NCI-H526 (cell line): ENCODE results near the gene GYG2.

Experiments
- DNase-seq, 2 experiments: peaks; one replicate each; lab custom pipeline; 2025; lab: John Stamatoyannopoulos, UW

Gene GYG2

DNA sequence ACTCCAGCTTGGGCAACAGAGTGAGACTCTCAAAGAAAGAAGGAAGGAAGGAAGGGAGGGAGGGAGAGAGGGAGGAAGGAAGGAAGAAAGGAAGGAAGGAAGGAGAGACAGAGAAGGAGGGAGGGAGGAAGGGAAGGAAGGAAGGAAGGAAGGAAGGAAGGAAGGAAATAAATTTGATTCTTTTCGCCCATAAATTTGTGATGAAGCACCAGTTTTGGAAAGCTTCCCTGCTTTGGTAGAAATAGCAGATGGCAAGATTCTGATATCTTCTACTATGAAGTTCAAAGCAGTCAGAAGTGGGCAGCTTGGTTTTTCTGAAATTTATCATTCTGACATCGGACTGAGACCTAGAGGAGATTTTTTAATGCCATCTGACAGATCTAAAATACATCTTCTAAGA, 11.7 kb upstream of the GYG2 start:
- no peak for DNase-seq

DNA sequence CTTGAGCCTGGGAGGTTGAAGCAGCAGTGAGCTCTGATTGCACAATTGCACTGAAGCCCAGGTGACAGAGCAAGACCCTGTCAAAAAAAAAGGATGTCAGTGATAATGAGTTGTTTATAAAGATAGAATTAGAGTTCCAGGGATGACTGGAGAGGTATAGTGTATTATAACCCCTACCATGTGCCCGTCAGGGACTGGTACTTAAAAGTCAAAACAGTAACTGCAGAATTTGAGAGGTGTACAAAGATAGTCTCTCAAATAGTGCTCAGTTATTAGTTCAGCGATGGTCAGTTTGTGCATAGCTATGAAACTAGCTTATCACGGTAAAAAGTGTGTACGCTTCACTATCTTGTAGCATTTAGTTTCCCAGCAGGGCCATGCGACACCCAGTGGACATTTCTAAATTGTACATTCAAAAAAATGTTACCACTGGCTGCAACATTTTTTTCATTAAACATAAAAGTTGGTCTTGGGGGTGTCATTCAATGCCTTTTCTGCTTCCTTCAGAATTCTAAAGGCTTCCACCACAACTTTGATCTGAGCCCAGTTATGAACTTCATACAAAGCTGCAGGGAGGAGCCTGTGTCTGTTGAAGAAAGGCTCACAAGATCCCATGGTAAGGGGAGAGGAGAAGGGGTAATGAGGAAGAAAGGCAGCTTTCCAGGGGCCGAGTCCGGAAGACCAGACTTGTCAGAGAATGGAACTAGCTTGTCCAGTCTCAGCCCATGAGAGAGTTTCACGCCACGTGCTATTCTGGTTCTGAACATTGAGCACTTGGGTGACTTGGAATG, 9.2 kb upstream of the GYG2 start:
- DNase-seq = peak in 1 of 2 experiments; percentile 11

DNA sequence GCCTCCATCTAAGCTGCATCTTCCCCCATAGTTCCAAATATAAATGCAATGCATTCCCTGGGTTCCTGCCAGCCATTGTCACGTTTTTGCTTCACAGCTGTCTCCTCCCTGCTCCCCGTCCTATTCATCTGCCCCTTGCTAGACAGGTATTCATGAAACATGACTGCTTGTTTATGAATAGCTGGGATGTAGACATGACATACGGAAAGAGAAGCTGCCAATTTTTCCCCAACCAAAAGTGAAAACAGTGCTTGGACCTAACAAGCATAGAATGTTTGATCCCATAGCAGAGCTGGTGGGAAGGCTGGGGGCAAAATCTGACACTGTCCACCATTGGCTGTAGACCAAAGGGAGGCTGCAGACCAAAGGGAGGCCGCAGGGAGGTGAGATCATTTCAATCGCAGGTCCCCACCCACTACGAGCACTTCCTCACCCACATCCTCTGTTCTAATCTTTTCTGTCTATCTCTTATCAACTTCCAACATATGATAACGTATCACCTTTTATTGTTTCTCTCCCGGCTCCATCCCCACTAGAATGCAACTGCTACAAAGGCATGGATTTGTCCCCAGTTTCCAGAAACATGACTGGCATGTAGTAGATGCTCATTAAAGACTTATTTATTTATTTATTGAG, 8.5 kb upstream of the GYG2 start:
- DNase-seq = no peak

- DNase-seq = no peak
Observed at GRCh38 chrX:2823795-2824386, 4.8 kb upstream of the GYG2 start.

GRCh38 chrX:2824886-2825285, 3.8 kb upstream of the GYG2 start:
- DNase-seq = no peak

DNA sequence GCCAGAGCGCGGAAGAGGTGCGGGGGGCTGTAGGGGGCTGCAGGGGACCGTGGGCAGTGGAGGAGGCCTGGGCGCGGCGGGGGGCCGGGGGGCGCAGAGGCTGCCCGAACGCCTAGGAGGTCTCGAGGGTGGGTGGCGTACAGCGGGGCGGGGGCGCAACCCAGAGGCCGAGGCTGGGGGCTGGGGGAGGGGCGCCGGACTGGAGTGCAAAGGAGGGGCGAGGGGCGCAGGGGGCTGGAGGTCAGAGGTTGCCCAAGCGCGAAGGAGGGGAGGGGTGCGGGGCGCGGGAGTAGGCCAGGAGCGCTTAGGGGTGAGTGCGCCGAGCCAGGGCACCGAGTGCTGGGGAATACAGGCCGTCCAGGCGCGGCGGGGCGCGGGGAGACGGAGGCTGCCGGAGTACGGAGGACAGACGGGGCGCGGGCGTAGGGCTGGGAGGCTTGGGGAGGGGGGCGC, 255 bp downstream of the GYG2 start:
- DNase-seq = no peak

DNA sequence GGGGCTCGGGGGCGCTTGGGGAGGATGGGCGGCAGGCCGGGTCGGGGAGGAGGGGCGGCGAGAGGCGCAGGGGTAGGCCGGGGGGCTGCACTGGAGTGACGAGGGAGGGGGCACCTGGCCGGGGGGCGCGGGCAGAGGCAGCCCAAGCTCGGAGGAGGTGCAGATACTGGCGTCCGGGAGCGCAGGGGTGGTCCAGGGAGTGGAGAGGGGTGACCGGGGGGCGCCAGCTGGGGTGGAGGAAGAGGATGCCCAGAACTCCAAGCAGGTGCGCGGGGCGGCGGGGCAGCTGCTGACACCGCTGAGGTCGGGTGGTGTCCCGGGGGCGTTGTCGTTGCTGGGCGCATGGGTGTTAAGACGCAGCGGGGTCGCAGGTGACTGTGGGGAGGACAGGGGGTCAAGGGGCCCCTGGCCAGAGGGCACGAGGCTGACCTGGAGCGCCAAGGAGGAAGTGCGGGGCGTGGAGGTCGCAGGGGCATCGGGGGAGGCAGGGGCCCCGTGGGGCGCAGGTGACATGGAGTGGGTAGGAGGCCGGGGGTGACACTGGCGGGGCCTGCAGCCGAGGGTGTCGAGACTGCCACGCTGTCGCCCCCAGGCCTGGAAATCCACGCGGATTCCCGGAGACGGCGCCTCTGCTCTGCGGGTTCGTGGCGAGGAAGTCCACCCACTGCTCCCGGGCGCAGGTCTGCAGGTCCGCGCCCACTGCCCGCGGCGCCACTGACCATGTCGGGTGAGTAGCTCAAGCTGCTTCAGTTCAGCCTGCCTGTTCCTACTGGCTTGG, 928 bp downstream of the GYG2 start:
- DNase-seq = no peak

DNA sequence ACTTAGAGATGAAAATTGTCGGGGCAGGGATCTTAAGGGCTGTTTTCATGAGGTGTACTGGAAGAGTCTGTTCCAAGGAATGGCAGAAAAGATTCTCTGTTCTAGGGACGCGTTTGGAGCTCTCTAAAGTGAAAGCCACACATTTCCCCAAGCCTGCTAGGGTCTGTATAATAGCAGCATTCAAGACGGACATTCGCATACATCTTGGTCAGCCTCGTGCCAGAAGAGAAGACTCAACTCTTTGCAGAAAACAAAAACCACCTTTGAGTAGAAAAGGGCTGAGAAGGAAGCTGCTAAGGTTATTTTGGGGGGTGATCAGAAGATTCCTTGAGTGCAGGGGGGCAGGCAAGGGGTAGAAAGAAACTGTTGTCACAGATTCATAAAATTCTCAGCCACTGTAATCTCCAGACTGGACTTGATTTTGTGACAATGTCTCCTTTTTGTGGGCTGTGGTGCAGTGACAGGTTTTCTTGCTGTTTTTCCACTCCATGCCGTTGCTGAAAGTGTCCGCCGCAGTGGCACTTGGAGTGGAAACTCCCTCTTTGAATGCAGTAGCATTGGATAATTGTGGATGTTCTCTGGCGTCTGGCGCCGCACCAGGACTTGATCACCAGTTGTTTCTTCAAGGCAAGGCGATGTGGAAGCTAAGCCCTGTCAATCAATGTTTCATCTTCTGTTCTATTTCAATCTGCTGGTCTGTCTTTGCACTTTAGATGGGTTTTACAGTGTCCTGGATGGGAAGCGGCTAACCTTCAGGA, 2.9 kb downstream of the GYG2 start:
- DNase-seq = no peak

- no peak for DNase-seq
Observed at GRCh38 chrX:2837961-2838360, 9.2 kb downstream of the GYG2 start.

DNA sequence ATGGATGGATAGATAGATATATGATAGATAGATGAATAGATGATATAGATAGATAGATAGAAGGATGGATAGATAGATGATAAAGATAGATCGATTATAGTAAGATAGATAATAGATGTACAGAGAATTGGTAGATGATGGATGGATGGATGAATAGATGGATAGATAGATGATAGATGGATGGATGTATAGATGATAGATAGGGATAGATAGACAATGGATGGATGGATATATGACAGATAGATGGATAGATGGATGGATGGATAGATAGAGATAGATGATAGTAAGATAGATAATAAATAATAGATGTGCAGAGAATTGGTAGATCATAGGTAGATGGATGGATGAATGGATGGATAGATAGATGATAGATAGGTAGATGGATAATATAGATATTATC, 12.2 kb downstream of the GYG2 start:
- DNase-seq = no peak

- no peak for DNase-seq
Observed at GRCh38 chrX:2841537-2841936, 12.8 kb downstream of the GYG2 start.

DNA sequence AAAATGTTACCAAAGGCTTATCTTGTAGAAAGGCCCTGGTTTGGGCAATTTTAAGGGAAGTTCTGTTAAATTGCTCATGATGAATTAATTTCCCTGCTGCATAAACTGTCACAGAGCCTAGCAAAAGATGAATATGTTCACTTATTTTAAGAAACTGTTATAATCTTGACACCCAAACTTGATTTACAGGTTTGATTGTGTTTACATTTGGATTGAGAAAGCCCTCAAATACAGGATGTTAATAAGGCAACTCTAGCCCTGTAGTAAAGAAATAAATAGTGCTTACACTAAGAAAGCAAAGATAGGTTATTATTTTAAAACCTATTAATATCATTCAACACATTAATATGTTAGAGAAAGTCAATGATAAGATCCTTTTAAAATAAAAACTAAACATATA, 18.3 kb downstream of the GYG2 start:
- no peak for DNase-seq

GRCh38 chrX:2848871-2849301, 20.2 kb downstream of the GYG2 start:
- DNase-seq = no peak

GRCh38 chrX:2854918-2855317, 26.2 kb downstream of the GYG2 start:
- DNase-seq = no peak

- no peak for DNase-seq
Observed at GRCh38 chrX:2855761-2856160, 27.0 kb downstream of the GYG2 start.

DNA sequence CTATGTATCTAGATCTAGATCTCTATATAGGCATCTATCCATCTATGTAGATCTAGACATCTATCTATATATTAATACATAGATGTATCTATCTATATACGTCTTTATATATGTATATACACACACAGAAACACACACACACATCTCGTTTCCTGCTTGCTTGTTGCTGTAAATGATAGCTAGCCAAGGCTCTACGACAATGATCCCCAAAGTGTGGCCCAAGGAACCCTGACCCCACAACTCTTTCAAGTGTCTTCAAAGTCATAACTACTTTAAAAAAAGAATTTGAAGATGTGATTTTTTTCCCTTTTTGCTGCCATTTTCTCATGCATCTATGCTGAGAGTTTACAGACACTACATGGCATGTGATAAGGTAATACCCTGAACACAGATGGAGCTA, 28.8 kb downstream of the GYG2 start:
- no peak for DNase-seq

DNA sequence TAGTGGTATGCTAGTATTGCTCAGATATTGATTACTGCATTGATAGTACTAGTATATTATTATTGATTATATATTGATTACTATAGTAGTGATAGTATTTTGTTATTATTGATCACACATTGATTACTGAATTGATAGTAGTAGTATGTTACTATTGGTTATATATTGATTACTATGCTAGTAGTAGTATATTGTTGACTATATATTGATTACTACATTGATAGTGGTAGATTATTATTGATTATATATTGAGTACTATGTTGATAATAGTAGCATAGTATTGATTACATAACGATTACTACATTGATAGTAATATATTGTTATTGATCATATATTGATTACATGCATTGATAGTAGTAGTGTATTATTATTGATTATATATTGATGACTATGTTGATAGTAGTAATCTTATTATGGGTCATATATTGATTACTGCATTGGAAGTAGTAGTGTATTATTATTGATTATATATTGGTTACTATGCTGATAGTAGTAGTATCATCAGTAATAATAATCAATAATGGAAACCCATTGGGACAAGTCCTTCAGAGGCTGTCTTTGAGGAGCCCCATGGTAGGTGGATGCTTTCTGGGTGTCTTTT, 30.6 kb downstream of the GYG2 start:
- no peak for DNase-seq

GRCh38 chrX:2862404-2862803, 33.7 kb downstream of the GYG2 start:
- DNase-seq = no peak

DNA sequence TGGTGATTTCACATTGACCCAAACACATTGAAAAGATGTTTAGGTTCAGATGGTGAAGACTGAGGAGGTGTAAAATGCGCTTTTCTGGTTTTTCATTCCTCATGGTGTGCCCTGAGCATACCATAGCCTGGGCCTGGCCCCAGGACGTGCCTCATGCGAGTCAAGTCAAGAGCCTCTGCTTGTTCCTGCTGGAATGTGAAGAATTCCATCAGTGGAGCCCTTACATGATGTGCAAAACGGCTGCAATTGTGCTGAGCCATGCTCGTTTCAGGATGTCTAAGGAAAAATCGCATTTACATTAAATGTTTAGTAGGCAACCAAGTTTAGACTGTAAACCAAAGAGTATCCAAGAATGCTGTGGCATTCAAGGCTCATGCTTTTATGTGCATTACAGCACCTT, 34.9 kb downstream of the GYG2 start:
- DNase-seq = no peak

- DNase-seq = no peak
Observed at GRCh38 chrX:2867206-2867605, 38.5 kb downstream of the GYG2 start.

DNA sequence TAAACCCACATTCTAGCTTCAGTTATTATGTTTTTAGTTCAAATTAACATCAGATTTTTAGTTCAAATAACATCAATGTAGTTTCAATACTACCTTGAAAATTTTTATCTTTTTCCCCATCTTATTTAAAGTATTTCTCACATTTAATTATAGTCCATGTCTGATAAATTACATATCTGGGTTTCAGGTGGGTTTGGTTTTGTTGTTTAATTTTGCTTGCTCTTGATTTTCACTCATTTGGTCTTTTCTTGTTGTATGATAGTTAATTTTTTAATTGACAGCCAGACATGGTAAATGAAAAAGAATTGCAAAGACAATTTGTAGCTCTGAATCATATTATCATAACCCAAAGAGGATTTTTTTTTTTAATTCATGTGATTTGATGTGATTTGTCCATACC, 41.9 kb downstream of the GYG2 start:
- no peak for DNase-seq
